Measurements from ENCODE around the gene PCDHA6.
"Not testable (repeated sequence)": the region's sequence is repeated elsewhere in the genome, so short reads cannot be mapped to it uniquely, and the experiment has no call there.

PCDHA6 gene

DNA sequence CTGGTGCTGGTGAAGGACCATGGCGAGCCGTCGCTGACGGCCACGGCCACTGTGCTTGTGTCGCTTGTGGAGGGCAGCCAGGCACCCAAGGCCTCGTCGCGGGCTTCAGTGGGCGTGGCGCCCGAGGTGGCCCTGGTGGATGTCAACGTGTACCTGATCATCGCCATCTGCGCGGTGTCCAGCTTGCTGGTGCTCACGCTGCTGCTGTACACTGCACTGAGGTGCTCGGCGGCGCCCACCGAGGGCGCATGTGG is 30.2 kb downstream of the PCDHA6 start:
- no peak for DNase-seq

DNA sequence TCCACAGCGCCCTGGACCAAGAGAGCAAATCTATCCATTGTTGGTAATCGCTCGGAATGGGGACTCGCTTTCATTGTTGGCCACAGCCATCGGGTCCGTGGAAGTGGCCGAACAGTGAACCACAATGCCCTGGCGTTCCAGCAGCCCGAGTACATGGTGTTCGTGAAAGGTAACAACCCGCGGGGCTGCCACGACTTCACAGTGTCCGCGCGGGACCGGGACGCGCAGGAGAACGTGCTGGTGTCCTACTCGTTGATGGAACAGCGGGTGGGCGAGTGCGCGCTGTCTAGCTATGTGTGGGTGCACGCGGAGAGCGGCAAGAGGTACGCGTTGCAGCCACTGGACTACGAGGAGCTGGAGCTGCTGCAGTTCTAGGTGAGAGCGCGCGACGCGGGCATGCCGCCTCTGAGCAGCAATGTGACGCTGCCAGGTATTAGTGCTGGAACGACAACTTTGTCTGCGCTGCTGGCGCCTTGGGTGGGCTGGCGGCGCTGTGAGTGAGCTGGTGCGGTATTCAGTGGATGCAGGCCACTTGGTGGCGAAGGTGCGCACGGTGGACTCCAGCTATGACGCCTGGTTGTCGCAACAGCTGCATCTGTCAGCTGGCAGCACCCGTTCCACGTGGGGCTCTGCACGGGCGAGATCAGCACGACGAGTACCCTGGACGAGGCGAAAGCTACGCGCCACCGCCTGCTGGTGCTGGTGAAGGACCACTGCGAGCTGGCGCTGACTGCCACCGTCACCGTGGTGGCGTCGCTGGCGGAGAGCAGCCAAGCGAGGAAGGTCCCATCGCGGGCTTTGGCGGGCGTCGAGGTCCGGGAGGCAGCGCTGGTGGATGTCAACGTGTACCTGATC is 34.9 kb downstream of the PCDHA6 start:
- no peak for DNase-seq

DNA sequence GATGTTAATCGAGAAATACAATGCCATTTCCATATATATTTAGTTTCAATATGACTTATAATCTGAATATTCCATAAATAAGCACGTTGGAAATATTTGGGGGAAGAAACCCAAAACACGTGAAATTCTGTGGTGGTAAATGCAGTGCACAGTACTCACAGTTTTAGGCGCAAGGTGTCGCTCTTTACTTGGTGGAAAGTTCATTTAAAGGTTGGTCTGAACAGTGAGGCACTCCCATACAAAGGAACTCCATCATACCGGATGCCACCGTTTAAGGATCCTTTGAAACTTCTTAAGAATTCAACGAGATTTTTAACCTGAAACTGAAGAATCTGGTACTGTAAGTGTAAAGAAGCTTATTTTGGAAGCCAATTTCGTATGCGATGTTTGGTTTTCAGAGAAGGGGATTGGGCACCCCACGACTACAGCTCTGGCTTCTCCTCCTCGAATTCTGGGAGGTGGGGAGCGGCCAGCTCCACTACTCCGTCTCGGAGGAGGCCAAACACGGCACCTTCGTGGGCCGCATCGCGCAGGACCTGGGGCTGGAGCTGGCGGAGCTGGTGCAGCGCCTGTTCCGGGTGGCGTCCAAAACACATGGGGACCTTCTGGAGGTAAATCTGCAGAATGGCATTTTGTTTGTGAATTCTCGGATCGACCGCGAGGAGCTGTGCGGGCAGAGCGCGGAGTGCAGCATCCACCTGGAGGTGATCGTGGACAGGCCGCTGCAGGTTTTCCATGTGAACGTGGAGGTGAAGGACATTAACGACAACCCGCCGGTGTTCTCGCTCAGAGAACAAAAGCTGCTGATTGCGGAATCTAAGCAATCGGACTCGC is 41.2 kb downstream of the PCDHA6 start, which contains the start of gene PCDHA11:
TSS of gene PCDHA11 (plus strand) at position 237 of the 834 bp plus-strand sequence. CDS start at position 384, 147 bp downstream.
- DNase-seq = no peak

GRCh38 chr5:140869555-140869886 is 41.8 kb downstream of the PCDHA6 start:
- no peak for DNase-seq

DNA sequence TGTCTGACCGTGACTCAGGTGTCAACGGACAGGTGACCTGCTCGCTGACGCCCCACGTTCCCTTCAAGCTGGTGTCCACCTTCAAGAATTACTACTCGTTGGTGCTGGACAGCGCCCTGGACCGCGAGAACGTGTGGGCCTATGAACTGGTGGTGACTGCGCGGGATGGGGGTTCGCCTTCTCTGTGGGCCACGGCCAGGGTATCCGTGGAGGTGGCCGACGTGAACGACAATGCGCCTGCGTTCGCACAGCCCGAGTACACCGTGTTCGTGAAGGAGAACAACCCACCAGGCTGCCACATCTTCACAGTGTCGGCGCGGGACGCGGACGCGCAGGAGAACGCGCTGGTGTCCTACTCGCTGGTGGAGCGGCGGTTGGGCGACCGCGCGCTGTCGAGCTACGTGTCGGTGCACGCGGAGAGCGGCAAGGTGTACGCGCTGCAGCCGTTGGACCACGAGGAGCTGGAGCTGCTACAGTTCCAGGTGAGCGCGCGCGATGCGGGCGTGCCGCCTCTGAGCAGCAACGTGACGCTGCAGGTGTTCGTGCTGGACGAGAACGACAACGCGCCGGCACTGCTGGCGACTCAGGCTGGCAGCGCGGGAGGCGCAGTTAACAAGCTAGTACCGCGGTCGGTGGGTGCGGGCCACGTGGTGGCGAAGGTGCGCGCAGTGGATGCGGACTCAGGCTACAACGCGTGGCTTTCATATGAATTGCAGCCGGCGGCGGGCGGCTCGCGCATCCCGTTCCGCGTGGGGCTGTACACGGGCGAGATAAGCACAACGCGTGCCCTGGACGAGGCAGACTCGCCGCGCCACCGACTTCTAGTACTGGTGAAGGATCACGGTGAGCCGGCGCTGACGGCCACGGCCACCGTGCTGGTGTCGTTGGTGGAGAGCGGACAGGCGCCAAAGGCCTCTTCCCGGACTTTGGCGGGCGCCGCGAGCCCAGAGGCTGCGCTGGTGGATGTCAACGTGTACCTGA is 42.8 kb downstream of the PCDHA6 start:
- no peak for DNase-seq

GRCh38 chr5:140875085-140876065 is 47.6 kb downstream of the PCDHA6 start, which contains the start of gene PCDHA12:
Gene PCDHA12 (plus strand): TSS chr5:140875308. CDS start chr5:140875473, 165 bp downstream.
- no peak for DNase-seq

DNA sequence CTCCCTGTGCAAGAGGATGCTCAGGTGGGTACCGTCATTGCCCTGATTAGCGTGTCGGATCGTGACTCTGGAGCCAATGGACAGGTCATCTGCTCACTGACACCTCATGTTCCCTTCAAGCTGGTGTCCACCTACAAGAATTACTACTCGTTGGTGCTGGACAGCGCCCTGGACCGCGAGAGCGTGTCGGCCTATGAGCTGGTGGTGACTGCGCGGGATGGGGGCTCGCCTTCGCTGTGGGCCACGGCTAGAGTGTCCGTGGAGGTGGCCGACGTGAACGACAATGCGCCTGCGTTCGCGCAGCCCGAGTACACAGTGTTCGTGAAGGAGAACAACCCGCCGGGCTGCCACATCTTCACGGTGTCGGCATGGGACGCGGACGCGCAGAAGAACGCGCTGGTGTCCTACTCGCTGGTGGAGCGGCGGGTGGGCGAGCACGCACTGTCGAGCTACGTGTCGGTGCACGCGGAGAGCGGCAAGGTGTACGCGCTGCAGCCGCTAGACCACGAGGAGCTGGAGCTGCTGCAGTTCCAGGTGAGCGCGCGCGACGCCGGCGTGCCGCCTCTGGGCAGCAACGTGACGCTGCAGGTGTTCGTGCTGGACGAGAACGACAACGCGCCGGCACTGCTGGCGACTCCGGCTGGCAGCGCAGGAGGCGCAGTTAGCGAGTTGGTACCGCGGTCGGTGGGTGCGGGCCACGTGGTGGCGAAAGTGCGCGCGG is 48.9 kb downstream of the PCDHA6 start:
- DNase-seq = not testable (repeated sequence)

DNA sequence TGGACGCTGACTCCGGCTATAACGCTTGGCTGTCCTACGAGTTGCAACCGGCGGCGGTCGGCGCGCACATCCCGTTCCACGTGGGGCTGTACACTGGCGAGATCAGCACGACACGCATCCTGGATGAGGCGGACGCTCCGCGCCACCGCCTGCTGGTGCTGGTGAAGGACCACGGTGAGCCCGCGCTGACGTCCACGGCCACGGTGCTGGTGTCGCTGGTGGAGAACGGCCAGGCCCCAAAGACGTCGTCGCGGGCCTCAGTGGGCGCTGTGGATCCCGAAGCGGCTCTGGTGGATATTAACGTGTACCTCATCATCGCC is 49.5 kb downstream of the PCDHA6 start:
- no peak for DNase-seq

Measured in inflammatory macrophage treated with lipopolysaccharide for 4 hours (primary cell).